ENCODE data around the gene NAGK. TPM values are rescaled to one million over a fixed set of nuclear protein-coding genes. Genes with fewer than 3 reads are reported as not detected.
"Not testable (repeated sequence)": the region's sequence is repeated elsewhere in the genome, so short reads cannot be mapped to it uniquely, and the experiment has no call there.

The NAGK gene
- polyA plus RNA-seq, 1 donor (not counting 4 experiments of a cell fraction or from before 2014, with no cell fraction given) = 61.5 TPM

GRCh38 chr2:71083752-71084312, 15.4 kb downstream of the NAGK start:
- H3K4me1 ChIP-seq (ENCODE audit: control insufficient read depth, extremely low read depth, insufficient read depth, low read length); H3K9ac ChIP-seq (ENCODE audit: control insufficient read depth, extremely low read depth, insufficient read depth, low read length); H4K20me1 ChIP-seq (ENCODE audit: control insufficient read depth, extremely low read depth, insufficient read depth, low read length); H3K27me3 ChIP-seq (ENCODE audit: control insufficient read depth, extremely low read depth, insufficient read depth, low read length); dilution Hi-C loops (cut with MboI; ENCODE audit: extremely low pct_ligation_motif_present, low sequenced_read_pairs); H3K27ac ChIP-seq (ENCODE audit: control insufficient read depth, insufficient read depth, low read length); H3K9me3 ChIP-seq (ENCODE audit: control insufficient read depth, low read depth, low read length); H3K4me2 ChIP-seq (ENCODE audit: control insufficient read depth, extremely low read depth, insufficient read depth, low read depth, low read length); H2AFZ ChIP-seq (ENCODE audit: control insufficient read depth, low read length); H3K4me3 ChIP-seq (ENCODE audit: control insufficient read depth in 2 of 3, extremely low read depth in 1 of 3, insufficient read depth in 2 of 3, low read depth in 1 of 3, low read length in 3 of 3); H3K79me2 ChIP-seq (ENCODE audit: control insufficient read depth, insufficient read depth, low read length); H3K9me1 ChIP-seq (ENCODE audit: control insufficient read depth, extremely low read depth, insufficient read depth, low read length); H3K36me3 ChIP-seq (ENCODE audit: control insufficient read depth in 2 of 2, extremely low read depth in 1 of 2, insufficient read depth in 2 of 2, low read length in 2 of 2); FAIRE-seq; DNase-seq (ENCODE audit: low read depth, low spot score): not testable (repeated sequence)

- not testable (repeated sequence) for H3K4me2 ChIP-seq (ENCODE audit: control insufficient read depth, extremely low read depth, insufficient read depth, low read depth, low read length); FAIRE-seq; H2AFZ ChIP-seq (ENCODE audit: control insufficient read depth, low read length)
These were observed 17.0 kb downstream of the NAGK start for GRCh38 chr2:71085325-71086003.

GRCh38 chr2:71089475-71089874, 21.0 kb downstream of the NAGK start:
- H4K20me1 ChIP-seq (ENCODE audit: control insufficient read depth, extremely low read depth, insufficient read depth, low read length); H3K4me1 ChIP-seq (ENCODE audit: control insufficient read depth, extremely low read depth, insufficient read depth, low read length); dilution Hi-C loops (cut with MboI; ENCODE audit: extremely low pct_ligation_motif_present, low sequenced_read_pairs); H3K36me3 ChIP-seq (ENCODE audit: control insufficient read depth in 2 of 2, extremely low read depth in 1 of 2, insufficient read depth in 2 of 2, low read length in 2 of 2); H3K9me1 ChIP-seq (ENCODE audit: control insufficient read depth, extremely low read depth, insufficient read depth, low read length); H3K27ac ChIP-seq (ENCODE audit: control insufficient read depth, insufficient read depth, low read length); H2AFZ ChIP-seq (ENCODE audit: control insufficient read depth, low read length); H3K27me3 ChIP-seq (ENCODE audit: control insufficient read depth, extremely low read depth, insufficient read depth, low read length); H3K9me3 ChIP-seq (ENCODE audit: control insufficient read depth, low read depth, low read length); DNase-seq (ENCODE audit: low read depth, low spot score); FAIRE-seq; H3K4me3 ChIP-seq (ENCODE audit: control insufficient read depth in 2 of 3, extremely low read depth in 1 of 3, insufficient read depth in 2 of 3, low read depth in 1 of 3, low read length in 3 of 3); H3K9ac ChIP-seq (ENCODE audit: control insufficient read depth, extremely low read depth, insufficient read depth, low read length); H3K4me2 ChIP-seq (ENCODE audit: control insufficient read depth, extremely low read depth, insufficient read depth, low read depth, low read length); H3K79me2 ChIP-seq (ENCODE audit: control insufficient read depth, insufficient read depth, low read length): not testable (repeated sequence)

More at GRCh38 chr2:71085325-71086003, 17.0 kb downstream of the NAGK start:
- H3K9ac ChIP-seq (ENCODE audit: control insufficient read depth, extremely low read depth, insufficient read depth, low read length); H3K9me3 ChIP-seq (ENCODE audit: control insufficient read depth, low read depth, low read length); H3K4me1 ChIP-seq (ENCODE audit: control insufficient read depth, extremely low read depth, insufficient read depth, low read length); H4K20me1 ChIP-seq (ENCODE audit: control insufficient read depth, extremely low read depth, insufficient read depth, low read length); DNase-seq (ENCODE audit: low read depth, low spot score); H3K4me3 ChIP-seq (ENCODE audit: control insufficient read depth in 2 of 3, extremely low read depth in 1 of 3, insufficient read depth in 2 of 3, low read depth in 1 of 3, low read length in 3 of 3); H3K9me1 ChIP-seq (ENCODE audit: control insufficient read depth, extremely low read depth, insufficient read depth, low read length); H3K79me2 ChIP-seq (ENCODE audit: control insufficient read depth, insufficient read depth, low read length); H3K27ac ChIP-seq (ENCODE audit: control insufficient read depth, insufficient read depth, low read length); dilution Hi-C loops (cut with MboI; ENCODE audit: extremely low pct_ligation_motif_present, low sequenced_read_pairs); H3K27me3 ChIP-seq (ENCODE audit: control insufficient read depth, extremely low read depth, insufficient read depth, low read length); H3K36me3 ChIP-seq (ENCODE audit: control insufficient read depth in 2 of 2, extremely low read depth in 1 of 2, insufficient read depth in 2 of 2, low read length in 2 of 2): not testable (repeated sequence)

- H3K4me3 ChIP-seq (ENCODE audit: control insufficient read depth in 2 of 3, extremely low read depth in 1 of 3, insufficient read depth in 2 of 3, low read depth in 1 of 3, low read length in 3 of 3); H3K4me1 ChIP-seq (ENCODE audit: control insufficient read depth, extremely low read depth, insufficient read depth, low read length); H3K36me3 ChIP-seq (ENCODE audit: control insufficient read depth in 2 of 2, extremely low read depth in 1 of 2, insufficient read depth in 2 of 2, low read length in 2 of 2); H3K27me3 ChIP-seq (ENCODE audit: control insufficient read depth, extremely low read depth, insufficient read depth, low read length); H3K9me1 ChIP-seq (ENCODE audit: control insufficient read depth, extremely low read depth, insufficient read depth, low read length); H2AFZ ChIP-seq (ENCODE audit: control insufficient read depth, low read length); H4K20me1 ChIP-seq (ENCODE audit: control insufficient read depth, extremely low read depth, insufficient read depth, low read length); DNase-seq (ENCODE audit: low read depth, low spot score); H3K27ac ChIP-seq (ENCODE audit: control insufficient read depth, insufficient read depth, low read length); H3K79me2 ChIP-seq (ENCODE audit: control insufficient read depth, insufficient read depth, low read length); H3K9ac ChIP-seq (ENCODE audit: control insufficient read depth, extremely low read depth, insufficient read depth, low read length); dilution Hi-C loops (cut with MboI; ENCODE audit: extremely low pct_ligation_motif_present, low sequenced_read_pairs); H3K9me3 ChIP-seq (ENCODE audit: control insufficient read depth, low read depth, low read length); H3K4me2 ChIP-seq (ENCODE audit: control insufficient read depth, extremely low read depth, insufficient read depth, low read depth, low read length); FAIRE-seq: not testable (repeated sequence)
These were observed 23.4 kb downstream of the NAGK start for GRCh38 chr2:71091808-71092207.

All from keratinocyte (primary cell).